K562 (cell line): ENCODE results near the gene KIAA1958. TPM values are rescaled to one million over a fixed set of nuclear protein-coding genes. Genes with fewer than 3 reads are reported as not detected.

ENCODE experiments used
- ATAC-seq: fragments of 200-7000 bp; cut with Tn5 transposase; 3 replicates; pipeline ENCODE4 v1.9.1; 2020; ENCODE audit warnings: moderate library complexity
- BruUV-seq: library from RNA; stranded (reverse); fragments of 400-500 nt; replicated peaks from 2 replicates; lab custom pipeline; 2021; lab: Mats Ljungman, UMichigan
- CTCF ChIA-PET: fragments of 300-600 bp; formaldehyde crosslinking; extraction: SDS; loops from one replicate; lab custom pipeline; 2021; ENCODE audit warnings: low intra/inter-chr PET ratio; lab: Yijun Ruan, JAX
- POLR2A ChIA-PET: fragments of 300-600, 350-650 bp; sonication (Branson Sonifier 250); formaldehyde crosslinking; extraction: SDS; loops from one replicate; lab custom pipeline; 2021; ENCODE audit warnings: antibody characterized with exemption, inconsistent platforms; lab: Yijun Ruan, JAX
- DNase-seq, 4 experiments: peaks; one replicate each; pipeline versions ENCODE4 v3.0.0 to v3.0.0-alpha.2; 2011 to 2018; ENCODE audit warnings: low spot score in 3 of 4, mixed read lengths in 3 of 4; ENCODE audit errors: extremely low read depth in 1 of 4
- FAIRE-seq: peaks from 2 replicates; lab custom pipeline; 2011; peaks lifted over from hg19 to GRCh38; lab: Jason Lieb, UNC
- H2AFZ ChIP-seq: 2 replicates; pipeline ENCODE4 v1.6.0; 2011; ENCODE audit warnings: low read depth, low read length, control low read depth, inconsistent platforms
- H3K27ac ChIP-seq: fragments of 200-600 bp; 3 replicates; pipeline ENCODE4 v1.8.0; 2011; ENCODE audit warnings: low read depth, mild to moderate bottlenecking, control low read depth, inconsistent platforms, low read length, moderate library complexity, mixed read lengths; ENCODE audit errors: extremely low read depth
- H3K27me3 ChIP-seq, 2 experiments: fragments of 300-600 bp in 1 of 2; 2 replicates in 1 of 2; 3 replicates in 1 of 2; pipeline versions ENCODE4 v1.6.0 to v1.8.0; 2011; ENCODE audit warnings: inconsistent platforms in 2 of 2, low read length in 2 of 2, mild to moderate bottlenecking in 1 of 2, mixed read lengths in 1 of 2, moderate library complexity in 1 of 2; ENCODE audit not compliant: control insufficient read depth in 2 of 2, insufficient read depth in 2 of 2
- H3K36me3 ChIP-seq: fragments of 300-600 bp; 3 replicates; pipeline ENCODE4 v1.8.0; 2011; ENCODE audit warnings: mild to moderate bottlenecking, low read length, inconsistent platforms; ENCODE audit not compliant: control insufficient read depth, insufficient read depth
- H3K4me1 ChIP-seq, 2 experiments: fragments of 200-600 bp in 1 of 2; replicated peaks in 1 of 2; 2 replicates in 1 of 2; 3 replicates in 1 of 2; pipeline versions ENCODE4 v1.5.1 to v1.8.0; 2011; ENCODE audit warnings: inconsistent platforms in 2 of 2, low read length in 2 of 2, mild to moderate bottlenecking in 1 of 2, mixed read lengths in 1 of 2, moderate library complexity in 1 of 2; ENCODE audit not compliant: control insufficient read depth in 2 of 2, insufficient read depth in 2 of 2
- H3K4me2 ChIP-seq: 2 replicates; pipeline ENCODE4 v1.6.1; 2011; ENCODE audit warnings: low read length, control low read depth, inconsistent platforms, mixed read lengths; ENCODE audit not compliant: insufficient read depth
- H3K4me3 ChIP-seq: fragments of 200-600 bp; sonication (generic), shearing (Covaris generic); 2 replicates; pipeline ENCODE4 v1.5.1; 2016; ENCODE audit warnings: control low read depth, inconsistent platforms
- H3K79me2 ChIP-seq: fragments of 200-600 bp; 3 replicates; pipeline ENCODE4 v1.8.0; 2011; ENCODE audit warnings: low read length, inconsistent platforms; ENCODE audit not compliant: control insufficient read depth, insufficient read depth
- H3K9ac ChIP-seq, 2 experiments: 2 replicates each; pipeline versions ENCODE4 v1.6.0 to v1.6.1; 2011; ENCODE audit warnings: low read depth in 2 of 2, low read length in 2 of 2, control low read depth in 1 of 2, inconsistent platforms in 1 of 2, mild to moderate bottlenecking in 1 of 2, mixed read lengths in 1 of 2; ENCODE audit not compliant: insufficient read depth in 1 of 2
- H3K9me1 ChIP-seq: one replicate; pipeline ENCODE4 v1.6.0; 2011; ENCODE audit warnings: inconsistent platforms, mild to moderate bottlenecking, low read length, moderate library complexity; ENCODE audit not compliant: control insufficient read depth, insufficient read depth
- H3K9me3 ChIP-seq: replicated peaks from 2 replicates; pipeline ENCODE4 v1.5.1; 2011; ENCODE audit warnings: low read depth, low read length, inconsistent platforms; ENCODE audit not compliant: control insufficient read depth, insufficient read depth
- H4K20me1 ChIP-seq: replicated peaks from 2 replicates; pipeline ENCODE4 v1.6.1; 2011; ENCODE audit warnings: low read length, inconsistent platforms, mixed read lengths; ENCODE audit not compliant: control insufficient read depth, insufficient read depth
- CHCHD3 ChIP-seq: fragments of 250-450 bp; sonication (Bioruptor Pico); IDR thresholded peaks from 2 replicates; pipeline ENCODE4 v2.1.2; 2022; ENCODE audit warnings: mild to moderate bottlenecking
- FUS ChIP-seq: fragments of 200-400 bp; formaldehyde crosslinking; optimal IDR thresholded peaks from 2 replicates; pipeline ENCODE3; 2017; ENCODE audit warnings: low read depth, low read length
- GATAD2B ChIP-seq: fragments of 450-650 bp; IDR thresholded peaks from 2 replicates; pipeline ENCODE4 v1.6.1; 2017; ENCODE audit warnings: mild to moderate bottlenecking, borderline replicate concordance
- HBP1 ChIP-seq: fragments of 450-650 bp; formaldehyde crosslinking; IDR thresholded peaks from 2 replicates; pipeline ENCODE4 v1.4.0; 2022; ENCODE audit warnings: missing genetic modification characterization
- L3MBTL2 ChIP-seq: fragments of 450-650 bp; IDR thresholded peaks from 2 replicates; pipeline ENCODE4 v1.6.1; 2016; ENCODE audit warnings: mild to moderate bottlenecking, moderate library complexity
- MCM3 ChIP-seq: fragments of 450-650 bp; IDR thresholded peaks from 2 replicates; pipeline ENCODE4 v1.6.1; 2016
- PHF20 ChIP-seq: fragments of 450-650 bp; IDR thresholded peaks from 2 replicates; pipeline ENCODE4 v1.6.1; 2018; ENCODE audit not compliant: partially characterized antibody
- SMAD2 ChIP-seq: fragments of 150-350 bp; IDR thresholded peaks from 2 replicates; pipeline ENCODE4 v1.6.1; 2014; ENCODE audit warnings: low read depth, mild to moderate bottlenecking, low read length
- THRA ChIP-seq: fragments of 450-650 bp; IDR thresholded peaks from 2 replicates; pipeline ENCODE4 v1.6.1; 2017; ENCODE audit warnings: mild to moderate bottlenecking, moderate library complexity
- XRCC4 ChIP-seq: IDR thresholded peaks from one replicate; pipeline ENCODE4 v1.6.1; 2011; ENCODE audit not compliant: insufficient read depth, insufficient read length; ENCODE audit errors: extremely low read depth
- YY1 ChIP-seq, 3 experiments: IDR thresholded peaks; 2 replicates each; pipeline ENCODE4 v1.6.1; 2011; ENCODE audit warnings: low read length in 2 of 3, mild to moderate bottlenecking in 2 of 3, moderate library complexity in 2 of 3, borderline replicate concordance in 1 of 3, control low read depth in 1 of 3, low read depth in 1 of 3; ENCODE audit not compliant: insufficient read depth in 3 of 3, insufficient replicate concordance in 2 of 3, control insufficient read depth in 1 of 3, insufficient read length in 1 of 3; ENCODE audit errors: extremely low read depth in 1 of 3
- ZNF23 ChIP-seq: fragments of 250-450 bp; sonication (Bioruptor Pico); IDR thresholded peaks from 2 replicates; pipeline ENCODE4 v1.4.0; 2020; ENCODE audit warnings: mild to moderate bottlenecking
- WGBS: fragments of 100-300 bp; shearing (Covaris generic); methylation state at CpG from one replicate; pipeline ENCODE4 v1.1.6; 2016; ENCODE audit warnings: low coverage, mixed read lengths; ENCODE audit not compliant: insufficient coverage; ENCODE audit errors: missing lambda C conversion rate; 5-methylcytosine and 5-hydroxymethylcytosine counted together
- in situ Hi-C: fragments of 300-500 bp; cut with MboI; formaldehyde crosslinking; loops from 4 replicates; pipeline ENCODE4 v1.15.0; 2018; ENCODE audit warnings: inconsistent platforms, mixed read lengths
- intact Hi-C: fragments of 100-400 bp; cut with micrococcal nuclease; formaldehyde crosslinking; loops from 2 replicates; pipeline ENCODE4 v1.14.2; 2022
- polyA plus RNA-seq, 8 experiments: library from polyadenylated mRNA; depleted of rRNA in 4 of 8; stranded (reverse) in 5 of 8; unstranded in 3 of 8; fragments of >200 nt; fragmentation: Nextera tagmentation in 2 of 8; fragmentation: Illumina TruSeq in 1 of 8; extraction: Ambion mirVana in 2 of 8; extraction: Trizol in 1 of 8; gene quantifications; 2 replicates each; pipeline versions ENCODE4 v1.2.1 to v1.2.3, GENCODE V29; 2011 to 2014; ENCODE audit warnings: inconsistent platforms in 1 of 8, missing spikeins in 1 of 8
- total RNA-seq, 7 experiments: library from RNA; depleted of rRNA in 6 of 7; stranded (reverse); fragments of >200 nt in 6 of 7; fragmentation: Illumina TruSeq in 2 of 7; extraction: Trizol in 2 of 7; gene quantifications; 2 replicates each; pipeline versions ENCODE4 v1.2.1 to v1.2.3, GENCODE V29; 2011 to 2021; ENCODE audit warnings: low replicate concordance in 1 of 7

Gene KIAA1958
- total and polyA plus RNA-seq, 9 of the 15 experiments (the other 6 are each of a cell fraction or from before 2014, with no cell fraction given) = 1.1 to 16.0 (median 10.1) TPM

- TF ChIP-seq MCM3 (no peak), FUS (no peak)
Observed at GRCh38 chr9:112663681-112664080, 177.1 kb downstream of the KIAA1958 start (continued).

- Histone ChIP-seq H3K27me3 (0 out of 5 replicates have a peak, but pooled peaks cover 0 to 2% of the 10 kb centered on the region in 2 experiments), H3K9me3 (no peaks in the 10 kb centered on the region), H3K4me1 (peaks cover 0 to 5% of the 10 kb centered on the region in 2 experiments; a peak in 1 of 5 replicates), H4K20me1 (no peaks in the 10 kb centered on the region), H3K4me3 (no peak overlapping the region), H3K36me3 (no peaks in the 10 kb centered on the region), H3K9ac (no peak overlapping the region), H3K9me1 (no peaks in the 10 kb centered on the region), H3K4me2 (no peak overlapping the region), H3K79me2 (no peaks in the 10 kb centered on the region), H2AFZ (no peak overlapping the region), H3K27ac (no peak overlapping the region)
- WGBS = 27% methylated on average over 3 of the region's 3 CpGs
- ChIA-PET POLR2A (interaction anchor here (0.7 kb wide), 2 partner anchors 47 to 314 kb away, joined by 3 read pairs; no protein-coding TSS in a partner anchor), CTCF (no interaction called here)
- BruUV-seq = no TSS peak
- intact Hi-C loops (loop anchor here (10.0 kb wide), 1 partner anchor 130 kb away; no protein-coding TSS in a partner anchor), in situ Hi-C loops (no loop called here)
- ATAC-seq (no peak), FAIRE-seq (no peak), DNase-seq (no peak)
- TF ChIP-seq PHF20 = no peak
- no peak for TF ChIP-seq SMAD2
- no peak for TF ChIP-seq HBP1 (CRISPR knock-in tag)
- TF ChIP-seq CHCHD3 (CRISPR knock-in tag) = no peak
- TF ChIP-seq ZNF23 (CRISPR knock-in tag) = no peak
- TF ChIP-seq GATAD2B = no peak
- TF ChIP-seq THRA = no peak
- TF ChIP-seq YY1 (IDR thresholded peaks at IDR 0.05; ENCODE audit: borderline replicate concordance in 1 of 3, control insufficient read depth in 1 of 3, extremely low read depth in 1 of 3, insufficient read depth in 3 of 3, insufficient read length in 1 of 3, insufficient replicate concordance in 2 of 3, low read depth in 1 of 3, low read length in 2 of 3) = no peak
- no peak for TF ChIP-seq L3MBTL2
- no peak for TF ChIP-seq XRCC4
Observed at GRCh38 chr9:112664531-112664930, 177.9 kb downstream of the KIAA1958 start.
